Neural cell (in vitro differentiated cells): Measurements from ENCODE around the gene TMEM231. TPM values are rescaled to one million over a fixed set of nuclear protein-coding genes. Genes with fewer than 3 reads are reported as not detected.

ENCODE experiments used
- H2AFZ ChIP-seq: fragments of 200-600, 300-800 bp; sonication (generic), shearing (Covaris generic); 2 replicates; pipeline ENCODE4 v1.6.0; 2014; ENCODE audit warnings: low read depth, mild to moderate bottlenecking, antibody characterized with exemption, low read length, moderate library complexity
- H3F3A ChIP-seq: fragments of 200-600 bp; shearing (Covaris generic); 2 replicates; pipeline ENCODE4 v1.6.1; 2016; ENCODE audit warnings: mild to moderate bottlenecking, moderate library complexity, mixed read lengths, antibody characterized with exemption, low read length; ENCODE audit not compliant: insufficient read depth, poor library complexity, severe bottlenecking
- H3K27ac ChIP-seq: fragments of 200-600, 300-800 bp; sonication (generic), shearing (Covaris generic); 2 replicates; pipeline ENCODE4 v1.5.1; 2014; ENCODE audit warnings: mild to moderate bottlenecking, low read length, moderate library complexity
- H3K27me3 ChIP-seq: fragments of 300-800, 200-600 bp; sonication (generic), shearing (Covaris generic); 2 replicates; pipeline ENCODE4 v1.6.0; 2014; ENCODE audit warnings: mild to moderate bottlenecking, low read depth, low read length, moderate library complexity; ENCODE audit not compliant: insufficient read depth
- H3K36me3 ChIP-seq: fragments of 300-800, 200-600 bp; sonication (generic), shearing (Covaris generic); 2 replicates; pipeline ENCODE4 v1.5.1; 2014; ENCODE audit warnings: mild to moderate bottlenecking, antibody characterized with exemption, low read length, moderate library complexity; ENCODE audit not compliant: insufficient read depth
- H3K4me2 ChIP-seq: fragments of 300-800, 200-600 bp; sonication (generic), shearing (Covaris generic); 2 replicates; pipeline ENCODE4 v1.6.0; 2014; ENCODE audit warnings: mild to moderate bottlenecking, low read length
- H3K4me3 ChIP-seq: fragments of 300-800, 200-600 bp; sonication (generic), shearing (Covaris generic); 2 replicates; pipeline ENCODE4 v1.5.1; 2014; ENCODE audit warnings: mild to moderate bottlenecking, low read length, moderate library complexity
- H3K79me2 ChIP-seq: fragments of 200-600 bp; shearing (Covaris generic); replicated peaks from 2 replicates; pipeline ENCODE4 v1.6.0; 2014; ENCODE audit warnings: mild to moderate bottlenecking, low read length, moderate library complexity; ENCODE audit not compliant: insufficient read depth
- H3K9ac ChIP-seq: fragments of 300-800, 200-600 bp; sonication (generic), shearing (Covaris generic); 2 replicates; pipeline ENCODE4 v1.6.1; 2016; ENCODE audit warnings: mild to moderate bottlenecking, low read length, mixed read lengths
- H3K9me2 ChIP-seq: fragments of 200-600 bp; shearing (Covaris generic); 2 replicates; pipeline ENCODE4 v1.6.1; 2016; ENCODE audit warnings: mild to moderate bottlenecking, low read length, mixed read lengths; ENCODE audit not compliant: insufficient read depth
- H3K9me3 ChIP-seq: fragments of 200-600, 300-800 bp; sonication (generic), shearing (Covaris generic); 2 replicates; pipeline ENCODE4 v1.6.1; 2016; ENCODE audit warnings: mild to moderate bottlenecking, mixed run types, low read length, moderate library complexity, mixed read lengths
- H4K20me1 ChIP-seq: fragments of 200-600 bp; shearing (Covaris generic); 2 replicates; pipeline ENCODE4 v1.6.1; 2016; ENCODE audit warnings: mild to moderate bottlenecking, mixed run types; ENCODE audit not compliant: insufficient read depth
- CTCF ChIP-seq: fragments of 450-650 bp; IDR thresholded peaks from 2 replicates; pipeline ENCODE4 v1.5.1; 2014; ENCODE audit warnings: antibody characterized with exemption, mild to moderate bottlenecking, moderate library complexity; ENCODE audit not compliant: poor library complexity, severe bottlenecking
- EP300 ChIP-seq: fragments of 450-650 bp; conservative IDR thresholded peaks from 2 replicates; pipeline ENCODE4 v1.6.1; 2014; ENCODE audit warnings: antibody characterized with exemption, mild to moderate bottlenecking, moderate library complexity; ENCODE audit not compliant: poor library complexity, severe bottlenecking
- EZH2 ChIP-seq: fragments of 200-600, 300-800 bp; shearing (Covaris generic), sonication (generic); IDR thresholded peaks from 2 replicates; pipeline ENCODE4 v1.6.1; 2014; ENCODE audit warnings: antibody characterized with exemption, low read length, borderline replicate concordance, mild to moderate bottlenecking; ENCODE audit not compliant: insufficient read depth, poor library complexity, severe bottlenecking
- MXI1 ChIP-seq: fragments of 450-650 bp; conservative IDR thresholded peaks from 2 replicates; pipeline ENCODE4 v1.6.1; 2014; ENCODE audit warnings: antibody characterized with exemption, mild to moderate bottlenecking; ENCODE audit not compliant: poor library complexity, severe bottlenecking
- POLR2AphosphoS5 ChIP-seq: IDR thresholded peaks from 2 replicates; pipeline ENCODE4 v1.6.1; 2012
- RAD21 ChIP-seq: fragments of 450-650 bp; conservative IDR thresholded peaks from 2 replicates; pipeline ENCODE4 v1.6.1; 2014; ENCODE audit warnings: antibody characterized with exemption, mild to moderate bottlenecking, moderate library complexity
- SMC3 ChIP-seq: fragments of 450-650 bp; conservative IDR thresholded peaks from 2 replicates; pipeline ENCODE4 v1.6.1; 2014; ENCODE audit warnings: antibody characterized with exemption, mild to moderate bottlenecking, moderate library complexity; ENCODE audit not compliant: poor library complexity
- TAF1 ChIP-seq: IDR thresholded peaks from 2 replicates; pipeline ENCODE4 v1.6.1; 2012; ENCODE audit warnings: low read depth
- polyA plus RNA-seq: library from polyadenylated mRNA; depleted of rRNA; stranded (reverse); fragments of >200 nt; gene quantifications from 2 replicates; pipeline ENCODE4 v1.2.3, GENCODE V29; 2014
- TF ChIP-seq, protein P1 (sequence below): IDR thresholded peaks from 2 replicates; pipeline ENCODE4 v1.6.1; 2012; ENCODE audit warnings: borderline replicate concordance

The TMEM231 gene
- polyA plus RNA-seq, 1 donor from 2014 or later, result 19.6 TPM

DNA sequence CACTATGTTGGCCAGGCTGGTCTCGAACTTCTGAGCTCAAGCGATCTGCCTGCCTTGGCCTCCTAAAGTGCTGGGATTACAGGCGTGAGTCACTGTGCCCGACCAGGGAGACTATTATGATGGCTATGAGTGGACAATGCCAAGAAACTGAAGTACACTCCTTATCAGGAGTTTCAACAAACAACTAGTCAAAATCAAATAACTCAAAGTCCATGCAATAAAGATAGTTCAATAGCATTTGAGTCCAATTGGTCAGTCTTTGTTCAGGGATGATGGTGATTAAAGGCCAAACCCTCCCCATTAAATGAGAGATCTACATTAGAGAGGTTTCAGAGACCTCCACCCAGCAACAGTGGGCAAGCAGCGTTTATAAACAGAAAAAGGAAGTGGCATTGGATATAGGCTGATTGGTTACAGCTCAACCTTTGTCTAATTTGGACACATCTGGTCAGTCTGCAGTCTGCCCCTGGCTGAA lies 28.2 kb downstream of the TMEM231 start:
- H3K27me3 ChIP-seq, result no peaks in the 10 kb centered on the region
- no peaks in the 10 kb centered on the region for H3K9me2 ChIP-seq
- H3K4me2 ChIP-seq, result no peak overlapping the region
- H3K4me3 ChIP-seq, result no peak overlapping the region
- no peaks in the 10 kb centered on the region for H3K9me3 ChIP-seq
- H3K9ac ChIP-seq, result no peak overlapping the region
- H3K36me3 ChIP-seq, result no peaks in the 10 kb centered on the region
- no peak for TF ChIP-seq TAF1
- no peak for TF ChIP-seq POLR2AphosphoS5
- TF ChIP-seq SMC3, result no peak
- TF ChIP-seq EZH2, result no peak
- TF ChIP-seq EP300, result no peak
- TF ChIP-seq CTCF, result no peak
- TF ChIP-seq RAD21, result no peak
- TF ChIP-seq, protein P1, sequence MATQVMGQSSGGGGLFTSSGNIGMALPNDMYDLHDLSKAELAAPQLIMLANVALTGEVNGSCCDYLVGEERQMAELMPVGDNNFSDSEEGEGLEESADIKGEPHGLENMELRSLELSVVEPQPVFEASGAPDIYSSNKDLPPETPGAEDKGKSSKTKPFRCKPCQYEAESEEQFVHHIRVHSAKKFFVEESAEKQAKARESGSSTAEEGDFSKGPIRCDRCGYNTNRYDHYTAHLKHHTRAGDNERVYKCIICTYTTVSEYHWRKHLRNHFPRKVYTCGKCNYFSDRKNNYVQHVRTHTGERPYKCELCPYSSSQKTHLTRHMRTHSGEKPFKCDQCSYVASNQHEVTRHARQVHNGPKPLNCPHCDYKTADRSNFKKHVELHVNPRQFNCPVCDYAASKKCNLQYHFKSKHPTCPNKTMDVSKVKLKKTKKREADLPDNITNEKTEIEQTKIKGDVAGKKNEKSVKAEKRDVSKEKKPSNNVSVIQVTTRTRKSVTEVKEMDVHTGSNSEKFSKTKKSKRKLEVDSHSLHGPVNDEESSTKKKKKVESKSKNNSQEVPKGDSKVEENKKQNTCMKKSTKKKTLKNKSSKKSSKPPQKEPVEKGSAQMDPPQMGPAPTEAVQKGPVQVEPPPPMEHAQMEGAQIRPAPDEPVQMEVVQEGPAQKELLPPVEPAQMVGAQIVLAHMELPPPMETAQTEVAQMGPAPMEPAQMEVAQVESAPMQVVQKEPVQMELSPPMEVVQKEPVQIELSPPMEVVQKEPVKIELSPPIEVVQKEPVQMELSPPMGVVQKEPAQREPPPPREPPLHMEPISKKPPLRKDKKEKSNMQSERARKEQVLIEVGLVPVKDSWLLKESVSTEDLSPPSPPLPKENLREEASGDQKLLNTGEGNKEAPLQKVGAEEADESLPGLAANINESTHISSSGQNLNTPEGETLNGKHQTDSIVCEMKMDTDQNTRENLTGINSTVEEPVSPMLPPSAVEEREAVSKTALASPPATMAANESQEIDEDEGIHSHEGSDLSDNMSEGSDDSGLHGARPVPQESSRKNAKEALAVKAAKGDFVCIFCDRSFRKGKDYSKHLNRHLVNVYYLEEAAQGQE, result no peak
- no peak for TF ChIP-seq MXI1
- H3F3A ChIP-seq, result no peaks in the 10 kb centered on the region
- H3K27ac ChIP-seq, result no peak overlapping the region
- no peaks in the 10 kb centered on the region for H3K79me2 ChIP-seq
- H4K20me1 ChIP-seq, result no peaks in the 10 kb centered on the region
- H2AFZ ChIP-seq, result no peak overlapping the region

DNA sequence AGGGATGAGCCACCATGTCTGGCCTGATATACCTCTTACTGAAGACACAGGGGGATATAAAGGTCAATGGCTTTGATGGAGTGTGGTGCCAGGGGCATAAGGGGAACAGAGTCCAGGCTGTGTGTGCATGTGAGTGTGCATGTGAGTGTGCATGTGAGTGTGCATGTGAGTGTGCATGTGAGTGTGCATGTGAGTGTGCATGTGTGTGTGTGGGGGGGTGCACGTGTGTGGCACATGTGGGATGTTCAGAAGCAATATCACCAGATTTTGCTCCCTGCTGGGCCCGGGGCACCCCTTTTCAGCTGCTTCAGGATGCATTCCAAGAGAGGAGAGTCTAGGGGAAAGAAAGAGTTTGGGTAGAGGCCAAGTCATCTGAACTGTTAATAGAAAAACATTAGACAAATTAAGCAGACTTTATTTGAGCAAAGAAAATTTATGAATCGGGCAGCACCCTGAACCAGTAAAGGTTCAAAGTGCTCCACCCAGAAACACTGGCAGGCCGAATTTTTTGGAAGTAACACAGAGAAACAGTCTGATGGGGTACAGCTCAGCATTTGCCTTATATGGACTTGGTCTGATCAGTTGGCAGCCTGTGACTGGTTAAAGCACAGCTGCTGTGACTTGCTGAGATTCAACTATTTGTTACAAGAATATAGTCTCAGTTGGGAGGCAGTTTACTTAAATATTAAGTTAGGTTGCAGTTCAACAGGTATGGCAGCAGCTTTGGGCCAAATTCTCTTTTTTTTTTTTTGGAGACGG lies 29.8 kb downstream of the TMEM231 start:
- no peaks in the 10 kb centered on the region for H4K20me1 ChIP-seq
- H3K9me2 ChIP-seq, result no peaks in the 10 kb centered on the region
- no peaks in the 10 kb centered on the region for H3K27me3 ChIP-seq
- H3K9ac ChIP-seq, result no peak overlapping the region
- H3K27ac ChIP-seq, result no peak overlapping the region
- TF ChIP-seq POLR2AphosphoS5 (no peak), TAF1 (no peak), MXI1 (no peak), SMC3 (no peak), CTCF (no peak), RAD21 (no peak), EZH2 (no peak), EP300 (no peak)
- TF ChIP-seq, protein P1, result no peak
- no peaks in the 10 kb centered on the region for H3K9me3 ChIP-seq
- H2AFZ ChIP-seq, result no peak overlapping the region
- H3K4me3 ChIP-seq, result no peak overlapping the region
- H3K4me2 ChIP-seq, result no peak overlapping the region
- H3K79me2 ChIP-seq, result no peaks in the 10 kb centered on the region
- H3K36me3 ChIP-seq, result no peaks in the 10 kb centered on the region
- no peaks in the 10 kb centered on the region for H3F3A ChIP-seq
